AG09319 (cell line): ENCODE results near the gene WFIKKN2.
A peak's percentile ranks its signal among the peaks of the same experiment; 100 is the strongest.

ENCODE experiments used
- DNase-seq: peaks from one replicate; pipeline ENCODE4 v3.0.0-alpha.2; 2010; ENCODE audit warnings: low read depth; ENCODE audit errors: extremely low read depth
- CTCF ChIP-seq: IDR thresholded peaks from 2 replicates; pipeline ENCODE4 v1.5.1; 2011; ENCODE audit warnings: low read depth, mild to moderate bottlenecking, inconsistent platforms, low read length, moderate library complexity

The WFIKKN2 gene

GRCh38 chr17:50865060-50865867 is 29.9 kb downstream of the WFIKKN2 start:
- TF ChIP-seq CTCF: no peak
- DNase-seq: no peak

DNA sequence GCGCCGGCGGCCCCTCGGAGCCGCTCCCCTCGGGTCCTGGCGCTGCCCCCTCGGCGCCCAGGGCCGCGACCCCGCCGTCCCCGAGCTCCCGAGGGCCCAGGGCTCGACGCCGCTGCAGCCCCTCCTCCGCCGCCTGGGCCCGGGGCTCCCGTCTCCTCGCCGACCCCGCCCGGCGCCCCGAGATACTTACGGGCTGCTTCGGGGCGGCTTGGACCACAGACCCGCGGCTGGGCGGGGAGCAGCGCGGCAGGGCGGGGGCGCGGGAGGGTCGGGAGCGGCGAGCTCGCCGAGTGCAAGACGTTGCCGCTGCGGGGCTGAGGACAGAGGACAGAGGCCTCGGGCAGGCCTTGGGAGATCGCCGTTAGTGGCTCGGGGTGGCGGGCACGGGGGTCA is 30.5 kb downstream of the WFIKKN2 start:
- no peak for DNase-seq
- TF ChIP-seq CTCF: no peak

GRCh38 chr17:50866261-50866949 is 31.0 kb downstream of the WFIKKN2 start, which contains the start of gene TOB1:
TSS of gene TOB1 (minus strand) at chr17:50866354. CDS start at chr17:50864017, 2,337 bp downstream.
- DNase-seq: peak; percentile 95
- no peak for TF ChIP-seq CTCF

- no peak for DNase-seq
- no peak for TF ChIP-seq CTCF
These were observed 31.6 kb downstream of the WFIKKN2 start for GRCh38 chr17:50866950-50867362.

DNA sequence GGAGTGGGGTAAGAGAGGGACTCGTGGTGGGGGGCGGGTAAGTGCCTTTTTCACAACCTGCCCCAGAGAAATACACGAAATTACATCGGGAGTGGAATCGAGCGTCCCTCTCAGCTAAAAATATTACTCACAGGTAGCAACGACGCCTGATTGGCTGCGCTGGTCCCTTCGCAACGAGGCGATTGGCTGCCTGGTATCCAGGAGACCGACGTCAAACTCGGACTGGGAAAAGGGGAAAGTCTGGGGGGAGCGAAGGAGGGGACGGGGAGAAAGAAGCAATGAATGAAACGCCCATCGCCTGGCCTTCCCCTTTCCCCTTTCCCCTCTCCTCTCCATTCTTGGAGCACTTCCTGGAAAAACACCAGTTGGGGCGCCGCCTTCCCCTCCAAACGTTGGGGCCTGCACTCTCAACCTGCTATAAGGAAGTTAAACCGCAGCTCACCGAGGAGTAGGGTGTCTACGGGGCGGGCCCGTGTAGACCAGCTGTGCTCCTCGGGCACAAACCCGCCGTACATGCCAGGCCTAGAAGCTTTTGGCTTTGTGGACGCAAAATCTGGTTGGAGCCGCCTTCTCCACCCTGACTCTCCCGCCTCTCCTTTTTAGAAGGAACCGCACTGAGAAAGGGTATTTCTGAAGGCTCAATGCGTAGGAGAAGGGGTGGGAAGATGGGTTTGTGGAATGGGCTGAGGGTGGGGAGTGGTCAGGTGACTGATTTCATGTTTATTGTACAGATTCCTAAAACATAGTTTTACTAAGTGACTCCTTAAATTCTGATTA is 32.2 kb downstream of the WFIKKN2 start:
- TF ChIP-seq CTCF: no peak
- DNase-seq: peak; percentile 74

DNA sequence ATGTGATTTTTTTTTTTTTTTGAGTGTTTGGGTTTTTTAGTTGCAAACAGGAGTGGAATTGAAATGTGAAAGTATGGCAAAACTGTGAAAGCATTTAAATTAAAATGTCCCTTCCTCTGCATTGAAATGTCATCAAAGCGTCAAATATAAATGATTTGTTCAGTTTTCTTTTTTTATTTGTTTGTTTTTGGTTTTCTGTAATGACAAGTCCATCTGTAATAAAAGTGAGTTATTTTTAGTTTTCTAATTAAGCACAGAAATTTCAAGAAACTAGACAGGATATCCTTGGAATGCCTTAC is 32.7 kb downstream of the WFIKKN2 start:
- DNase-seq: no peak
- no peak for TF ChIP-seq CTCF

- TF ChIP-seq CTCF: no peak
- DNase-seq: no peak
These were observed 33.2 kb downstream of the WFIKKN2 start for GRCh38 chr17:50868602-50869001.
